H9 (cell line): ENCODE measurements around the gene CAMTA1. TPM values are rescaled to one million over a fixed set of nuclear protein-coding genes. Genes with fewer than 3 reads are reported as not detected.

Experiments used
- DNase-seq: peaks from one replicate; pipeline ENCODE4 v3.0.0-alpha.2; 2017
- H2AFZ ChIP-seq: one replicate; pipeline ENCODE4 v1.6.1; 2013; ENCODE audit warnings: mild to moderate bottlenecking, low read length, control low read depth, moderate library complexity
- H2AK5ac ChIP-seq: 2 replicates; pipeline ENCODE4 v1.6.1; 2013; ENCODE audit warnings: low read length, control low read depth, mixed read lengths; ENCODE audit not compliant: insufficient read length
- H2BK120ac ChIP-seq: one replicate; pipeline ENCODE4 v1.6.1; 2013; ENCODE audit warnings: low read depth, mild to moderate bottlenecking, low read length, control low read depth, inconsistent platforms; ENCODE audit not compliant: poor library complexity, severe bottlenecking
- H2BK12ac ChIP-seq: 2 replicates; pipeline ENCODE4 v1.6.1; 2013; ENCODE audit warnings: low read length, control low read depth, mixed read lengths, low read depth; ENCODE audit not compliant: insufficient read length
- H2BK15ac ChIP-seq: 2 replicates; pipeline ENCODE4 v1.6.1; 2013; ENCODE audit warnings: low read depth, low read length, control low read depth
- H2BK20ac ChIP-seq: one replicate; pipeline ENCODE4 v1.6.1; 2013; ENCODE audit warnings: low read depth, mild to moderate bottlenecking, low read length, control low read depth, inconsistent platforms; ENCODE audit not compliant: poor library complexity, severe bottlenecking
- H2BK5ac ChIP-seq: 2 replicates; pipeline ENCODE4 v1.6.1; 2013; ENCODE audit warnings: low read length, control low read depth, mixed read lengths; ENCODE audit not compliant: insufficient read length
- H3K14ac ChIP-seq: 2 replicates; pipeline ENCODE4 v1.6.1; 2013; ENCODE audit warnings: low read length, control low read depth; ENCODE audit not compliant: insufficient read depth
- H3K18ac ChIP-seq: 2 replicates; pipeline ENCODE4 v1.6.1; 2013; ENCODE audit warnings: low read depth, mild to moderate bottlenecking, mixed read lengths, low read length, control low read depth; ENCODE audit not compliant: insufficient read length
- H3K23ac ChIP-seq: 2 replicates; pipeline ENCODE4 v1.6.1; 2013; ENCODE audit warnings: low read length, control low read depth, mixed read lengths, low read depth; ENCODE audit not compliant: insufficient read length
- H3K23me2 ChIP-seq: 2 replicates; pipeline ENCODE4 v1.6.1; 2013; ENCODE audit warnings: low read depth, mild to moderate bottlenecking, mixed read lengths, low read length, control low read depth; ENCODE audit not compliant: insufficient read length, poor library complexity, severe bottlenecking
- H3K27ac ChIP-seq: 2 replicates; pipeline ENCODE4 v1.5.1; 2013; ENCODE audit warnings: low read length, control low read depth, mixed read lengths, low read depth; ENCODE audit not compliant: insufficient read length
- H3K27me3 ChIP-seq: 2 replicates; pipeline ENCODE4 v1.6.1; 2013; ENCODE audit warnings: low read length, control low read depth, inconsistent platforms; ENCODE audit not compliant: insufficient read depth
- H3K4ac ChIP-seq: 2 replicates; pipeline ENCODE4 v1.6.1; 2013; ENCODE audit warnings: low read depth, mild to moderate bottlenecking, control low read depth, inconsistent platforms, low read length, moderate library complexity
- H3K4me1 ChIP-seq: 2 replicates; pipeline ENCODE4 v1.6.1; 2013; ENCODE audit warnings: low read length, control low read depth, inconsistent platforms; ENCODE audit not compliant: insufficient read depth
- H3K4me2 ChIP-seq: 2 replicates; pipeline ENCODE4 v1.6.1; 2013; ENCODE audit warnings: low read length, control low read depth, mixed read lengths; ENCODE audit not compliant: insufficient read length, insufficient read depth
- H3K56ac ChIP-seq: 2 replicates; pipeline ENCODE4 v1.6.1; 2013; ENCODE audit warnings: low read depth, mild to moderate bottlenecking, mixed read lengths, low read length, control low read depth; ENCODE audit not compliant: insufficient read length
- H3K79me1 ChIP-seq: 2 replicates; pipeline ENCODE4 v1.6.1; 2013; ENCODE audit warnings: low read depth, mild to moderate bottlenecking, moderate library complexity, low read length, control low read depth, inconsistent platforms; ENCODE audit not compliant: insufficient read depth, poor library complexity, severe bottlenecking
- H3K79me2 ChIP-seq: 2 replicates; pipeline ENCODE4 v1.6.1; 2013; ENCODE audit warnings: low read length, control low read depth, inconsistent platforms; ENCODE audit not compliant: insufficient read depth
- H3K9ac ChIP-seq: 2 replicates; pipeline ENCODE4 v1.6.1; 2013; ENCODE audit warnings: low read length, control low read depth, mixed read lengths; ENCODE audit not compliant: insufficient read length; ENCODE audit errors: extremely low read depth
- H3K9me3 ChIP-seq: one replicate; pipeline ENCODE4 v1.6.1; 2013; ENCODE audit warnings: low read depth, low read length, inconsistent platforms; ENCODE audit not compliant: control insufficient read depth
- H3T11ph ChIP-seq: one replicate; pipeline ENCODE4 v1.6.1; 2013; ENCODE audit warnings: mild to moderate bottlenecking, low read length, control low read depth, inconsistent platforms
- H4K20me1 ChIP-seq: one replicate; pipeline ENCODE4 v1.6.1; 2013; ENCODE audit not compliant: control insufficient read depth, insufficient read length, insufficient read depth
- H4K5ac ChIP-seq: 2 replicates; pipeline ENCODE4 v1.6.1; 2013; ENCODE audit warnings: low read depth, mild to moderate bottlenecking, mixed read lengths, low read length, control low read depth; ENCODE audit not compliant: insufficient read length
- H4K8ac ChIP-seq: replicated peaks from 2 replicates; pipeline ENCODE4 v1.6.1; 2013; ENCODE audit warnings: low read length, control low read depth, mixed read lengths, low read depth; ENCODE audit not compliant: insufficient read length
- H4K91ac ChIP-seq: 2 replicates; pipeline ENCODE4 v1.6.1; 2013; ENCODE audit warnings: low read depth, mild to moderate bottlenecking, moderate library complexity, mixed read lengths, low read length, control low read depth; ENCODE audit not compliant: insufficient read length
- H3K27ac Mint-ChIP-seq, 3 experiments: 2 replicates in 2 of 3; 3 replicates in 1 of 3; pipeline ENCODE4 v1.8.0; 2020 to 2021; ENCODE audit warnings: mixed read lengths in 3 of 3, mild to moderate bottlenecking in 1 of 3, moderate library complexity in 1 of 3
- H3K27me3 Mint-ChIP-seq: 2 replicates; pipeline ENCODE4 v1.8.0; 2021; ENCODE audit warnings: low read depth, mild to moderate bottlenecking, moderate library complexity, mixed read lengths
- H3K36me3 Mint-ChIP-seq, 3 experiments: 2 replicates in 2 of 3; 3 replicates in 1 of 3; pipeline ENCODE4 v1.8.0; 2020 to 2021; ENCODE audit warnings: low read depth in 3 of 3, mixed read lengths in 3 of 3; ENCODE audit not compliant: insufficient read depth in 1 of 3
- H3K4me1 Mint-ChIP-seq, 2 experiments: 2 replicates each; pipeline ENCODE4 v1.8.0; 2020; ENCODE audit warnings: mixed read lengths in 2 of 2
- H3K4me3 Mint-ChIP-seq, 2 experiments: 2 replicates in 1 of 2; 3 replicates in 1 of 2; pipeline ENCODE4 v1.8.0; 2020 to 2021; ENCODE audit warnings: mild to moderate bottlenecking in 2 of 2, mixed read lengths in 2 of 2, moderate library complexity in 1 of 2
- H3K9me3 Mint-ChIP-seq, 2 experiments: 2 replicates in 1 of 2; 3 replicates in 1 of 2; pipeline ENCODE4 v1.8.0; 2020; ENCODE audit warnings: mild to moderate bottlenecking in 2 of 2, mixed read lengths in 2 of 2, moderate library complexity in 1 of 2
- WGBS: extraction: QIAGEN DNeasy Blood & Tissue Kit; methylation state at CpG from one replicate; pipeline ENCODE4 v1.1.7; 2013; ENCODE audit warnings: missing lambda C conversion rate, low lambda C conversion rate, mixed read lengths; ENCODE audit not compliant: insufficient read length; ENCODE audit errors: extremely low coverage; 5-methylcytosine and 5-hydroxymethylcytosine counted together
- total RNA-seq: library from RNA; stranded (reverse); gene quantifications from 2 replicates; pipeline ENCODE4 v1.2.1, GENCODE V29; 2021
- TF ChIP-seq, protein P1 (sequence below): fragments of 200-600 bp; sonication (generic); conservative IDR thresholded peaks from 3 replicates; pipeline ENCODE4 v1.8.0; 2021; ENCODE audit warnings: antibody characterized with exemption, mild to moderate bottlenecking

CAMTA1 gene
- total RNA-seq, 1 experiment from 2014 or later = 115 TPM

DNA sequence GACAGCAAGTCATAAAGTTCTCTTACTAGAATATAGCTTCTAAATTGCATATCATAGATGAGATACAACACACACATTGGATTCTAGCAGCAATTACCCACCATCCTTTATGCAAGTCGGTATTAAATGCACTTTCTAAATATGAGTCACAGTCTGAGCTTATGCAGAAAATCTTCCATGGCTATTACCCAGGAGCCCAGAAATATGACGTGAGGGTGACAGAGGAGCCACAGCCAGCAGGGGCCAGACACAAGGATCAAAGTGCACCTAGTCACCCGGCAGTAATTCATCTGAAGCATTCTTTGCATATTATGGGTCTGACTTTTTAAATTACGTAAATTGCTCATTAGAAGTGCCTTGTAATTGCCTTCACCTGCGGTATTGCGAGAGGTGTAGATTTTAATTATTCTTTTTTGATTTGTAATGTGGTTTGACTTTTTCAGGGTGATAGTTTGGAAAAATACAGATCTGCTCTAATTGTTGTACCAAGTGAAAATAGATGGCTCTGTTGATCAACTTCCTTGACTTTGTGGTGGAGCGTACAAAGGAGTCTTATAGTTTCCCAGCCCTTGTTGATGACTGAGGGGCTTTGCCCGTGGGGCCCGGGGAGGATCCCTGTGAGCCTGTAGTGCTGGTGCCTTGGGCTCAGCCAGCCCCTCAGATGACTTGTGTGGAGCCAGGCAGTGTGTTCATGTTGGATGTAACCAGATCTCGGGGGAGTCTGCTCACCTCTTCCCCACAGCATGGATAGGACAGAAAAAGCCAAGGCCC, 515.8 kb downstream of the CAMTA1 start:
- Histone ChIP-seq H2AFZ (no peak overlapping the region), H4K5ac (no peak overlapping the region), H3K4ac (no peak overlapping the region), H2BK20ac (no peak overlapping the region), H3K4me1 (peaks cover 12% of the 10 kb centered on the region; the same call in 1 of the 2 replicates), H3K9me3 (no peaks in the 10 kb centered on the region), H3K79me2 (no peaks in the 10 kb centered on the region), H3T11ph (no peak overlapping the region), H3K23ac (no peak overlapping the region), H2AK5ac (no peak overlapping the region), H3K4me2 (no peak overlapping the region), H4K8ac (no peak overlapping the region), H3K27ac (no peak overlapping the region), H3K18ac (no peak overlapping the region), H3K79me1 (no peaks in the 10 kb centered on the region), H3K27me3 (no peaks in the 10 kb centered on the region), H2BK12ac (no peak overlapping the region), H3K14ac (peak overlapping the region; percentile 0; the same call in 1 of the 2 replicates), H4K91ac (no peak overlapping the region), H2BK5ac (no peak overlapping the region), H2BK120ac (no peak overlapping the region), H2BK15ac (no peak overlapping the region), H3K23me2 (no peaks in the 10 kb centered on the region), H4K20me1 (no peaks in the 10 kb centered on the region), H3K56ac (no peak overlapping the region), H3K9ac (no peak overlapping the region)
- H3K9me3 Mint-ChIP-seq = peaks cover 14 to 22% of the 10 kb centered on the region in 2 experiments
- peaks cover 7 to 17% (median 12%) of the 10 kb centered on the region in 3 experiments; a peak in 6 of 7 replicates for H3K36me3 Mint-ChIP-seq
- WGBS = no CpG with 5 or more reads among the region's 10 CpGs
- DNase-seq = no peak
- peak overlapping the region in 1 of 3 experiments; percentile 9; a peak in 2 of 7 replicates for H3K27ac Mint-ChIP-seq
- H3K4me3 Mint-ChIP-seq = no peak overlapping the region
- H3K4me1 Mint-ChIP-seq = peaks cover 50 to 65% of the 10 kb centered on the region in 2 experiments
- no peaks in the 10 kb centered on the region; the same call in 1 of the 2 replicates for H3K27me3 Mint-ChIP-seq
- TF ChIP-seq, protein P1, sequence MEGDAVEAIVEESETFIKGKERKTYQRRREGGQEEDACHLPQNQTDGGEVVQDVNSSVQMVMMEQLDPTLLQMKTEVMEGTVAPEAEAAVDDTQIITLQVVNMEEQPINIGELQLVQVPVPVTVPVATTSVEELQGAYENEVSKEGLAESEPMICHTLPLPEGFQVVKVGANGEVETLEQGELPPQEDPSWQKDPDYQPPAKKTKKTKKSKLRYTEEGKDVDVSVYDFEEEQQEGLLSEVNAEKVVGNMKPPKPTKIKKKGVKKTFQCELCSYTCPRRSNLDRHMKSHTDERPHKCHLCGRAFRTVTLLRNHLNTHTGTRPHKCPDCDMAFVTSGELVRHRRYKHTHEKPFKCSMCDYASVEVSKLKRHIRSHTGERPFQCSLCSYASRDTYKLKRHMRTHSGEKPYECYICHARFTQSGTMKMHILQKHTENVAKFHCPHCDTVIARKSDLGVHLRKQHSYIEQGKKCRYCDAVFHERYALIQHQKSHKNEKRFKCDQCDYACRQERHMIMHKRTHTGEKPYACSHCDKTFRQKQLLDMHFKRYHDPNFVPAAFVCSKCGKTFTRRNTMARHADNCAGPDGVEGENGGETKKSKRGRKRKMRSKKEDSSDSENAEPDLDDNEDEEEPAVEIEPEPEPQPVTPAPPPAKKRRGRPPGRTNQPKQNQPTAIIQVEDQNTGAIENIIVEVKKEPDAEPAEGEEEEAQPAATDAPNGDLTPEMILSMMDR = no peak
